NAMALWA (cell line): ENCODE measurements around the gene PRICKLE2.

Source experiments
- DNase-seq: peaks from one replicate; pipeline ENCODE4 v3.0.0-alpha.2; 2015; ENCODE audit warnings: low spot score

Gene PRICKLE2

GRCh38 chr3:64046592-64046991 is 178.7 kb downstream of the PRICKLE2 start:
- DNase-seq = no peak

DNA sequence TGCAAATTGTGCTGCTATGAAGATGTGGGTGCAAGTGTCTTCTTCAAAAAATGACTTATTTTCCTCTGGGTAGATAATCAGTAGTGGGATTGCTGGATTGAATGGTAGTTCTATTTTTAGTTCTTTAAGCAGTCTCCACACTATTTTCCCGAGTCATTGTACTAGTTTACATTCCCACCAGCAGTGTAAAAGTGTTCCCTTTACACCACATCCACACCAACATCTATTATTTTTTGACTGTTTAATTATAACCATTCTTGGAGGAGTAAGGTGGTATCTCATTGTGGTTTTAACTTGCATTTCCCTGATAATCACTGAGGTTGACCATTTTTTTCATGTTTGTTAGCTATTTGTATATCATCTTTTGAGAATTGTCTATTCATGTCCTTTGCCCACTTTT is 182.3 kb downstream of the PRICKLE2 start:
- no peak for DNase-seq
